B cell (primary cell): ENCODE results near the gene ZYG11A. TPM values are rescaled to one million over a fixed set of nuclear protein-coding genes. Genes with fewer than 3 reads are reported as not detected.

Experiments used
- ATAC-seq: fragments of 200-7000 bp; cut with Tn5 transposase; one replicate; pipeline ENCODE4 v1.10.0; 2021; ENCODE audit warnings: low read depth, mild to moderate bottlenecking, moderate number of reproducible peaks, moderate library complexity
- CTCF ChIA-PET: fragments of 350-600 bp; sonication (Branson Sonifier 250); formaldehyde crosslinking; loops from one replicate; lab custom pipeline; 2021; ENCODE audit warnings: antibody characterized with exemption, inconsistent platforms; lab: Charles Lee
- POLR2A ChIA-PET: fragments of 350-600 bp; sonication (Branson Sonifier 250); formaldehyde crosslinking; loops from one replicate; lab custom pipeline; 2021; ENCODE audit warnings: antibody characterized with exemption; lab: Charles Lee
- DNase-seq: peaks from one replicate; pipeline ENCODE4 v3.0.0; 2013
- H2AFZ ChIP-seq: 2 replicates; pipeline ENCODE4 v1.6.1; 2012; ENCODE audit warnings: mild to moderate bottlenecking, low read depth, low read length; ENCODE audit not compliant: insufficient read depth, poor library complexity, severe bottlenecking
- H3K27ac ChIP-seq, 2 donors: 1 replicate in 1 of 2; 2 replicates in 1 of 2; pipeline ENCODE4 v1.5.1; 2012 to 2013; ENCODE audit warnings: low read length in 2 of 2, mild to moderate bottlenecking in 2 of 2, moderate library complexity in 1 of 2
- H3K27me3 ChIP-seq, 4 experiments: fragments of 200-600 bp in 1 of 4; sonication (generic) in 1 of 4; replicated peaks in 1 of 4; 1 replicate in 2 of 4; 2 replicates in 2 of 4; pipeline versions ENCODE4 v1.6.1 to v1.7.0; 2013 to 2016; ENCODE audit warnings: low read length in 3 of 4, mild to moderate bottlenecking in 2 of 4, mixed read lengths in 1 of 4, moderate library complexity in 1 of 4; ENCODE audit not compliant: insufficient read depth in 4 of 4, control insufficient read depth in 3 of 4; ENCODE audit errors: control extremely low read depth in 1 of 4
- H3K36me3 ChIP-seq, 2 experiments: replicated peaks in 1 of 2; 1 replicate in 1 of 2; 2 replicates in 1 of 2; pipeline versions ENCODE4 v1.6.1 to v1.7.1; 2013; ENCODE audit warnings: low read length in 1 of 2; ENCODE audit not compliant: insufficient read depth in 2 of 2, control insufficient read depth in 1 of 2; ENCODE audit errors: control extremely low read depth in 1 of 2, extremely low read depth in 1 of 2
- H3K4me1 ChIP-seq, 2 donors: fragments of 200-600 bp in 1 of 2; sonication (generic) in 1 of 2; 1 replicate in 1 of 2; 2 replicates in 1 of 2; pipeline versions ENCODE4 v1.5.1 to v1.6.1; 2013 to 2017; ENCODE audit warnings: low read length in 2 of 2; ENCODE audit not compliant: control insufficient read depth in 2 of 2, insufficient read depth in 2 of 2
- H3K4me2 ChIP-seq: replicated peaks from 2 replicates; pipeline ENCODE3; 2012; ENCODE audit warnings: mild to moderate bottlenecking, low read depth, low read length; ENCODE audit not compliant: poor library complexity, severe bottlenecking
- H3K4me3 ChIP-seq, 5 experiments: fragments of 200-600 bp in 1 of 5; sonication (generic) in 1 of 5; 1 replicate in 3 of 5; 2 replicates in 2 of 5; pipeline versions ENCODE4 v1.5.1 to v1.7.0; 2011 to 2016; ENCODE audit warnings: low read length in 4 of 5, mild to moderate bottlenecking in 4 of 5, low read depth in 2 of 5, control low read depth in 1 of 5, moderate library complexity in 1 of 5; ENCODE audit not compliant: insufficient read depth in 1 of 5; ENCODE audit errors: control extremely low read depth in 1 of 5, extremely low read depth in 1 of 5
- H3K79me2 ChIP-seq: fragments of 200-600 bp; sonication (generic); one replicate; pipeline ENCODE4 v1.6.0; 2016; ENCODE audit warnings: low read length; ENCODE audit not compliant: control insufficient read depth, insufficient read depth
- H3K9ac ChIP-seq: fragments of 200-600 bp; sonication (generic); 2 replicates; pipeline ENCODE4 v1.6.1; 2017; ENCODE audit warnings: mild to moderate bottlenecking, low read length, moderate library complexity
- H3K9me3 ChIP-seq, 3 donors: one replicate each; pipeline versions ENCODE4 v1.6.1 to v1.7.1; 2013; ENCODE audit warnings: low read length in 2 of 3; ENCODE audit not compliant: control insufficient read depth in 2 of 3, insufficient read depth in 1 of 3; ENCODE audit errors: control extremely low read depth in 1 of 3
- H4K20me1 ChIP-seq: 2 replicates; pipeline ENCODE4 v1.6.0; 2012; ENCODE audit warnings: mild to moderate bottlenecking, low read length; ENCODE audit not compliant: insufficient read depth, control insufficient read depth, poor library complexity, severe bottlenecking
- H3K27ac Mint-ChIP-seq: one replicate; pipeline ENCODE4 v1.8.0; 2021; ENCODE audit warnings: mixed read lengths
- H3K27me3 Mint-ChIP-seq: one replicate; pipeline ENCODE4 v1.8.0; 2021; ENCODE audit warnings: mixed read lengths
- H3K4me1 Mint-ChIP-seq: one replicate; pipeline ENCODE4 v1.8.0; 2021; ENCODE audit warnings: mixed read lengths
- H3K4me3 Mint-ChIP-seq: one replicate; pipeline ENCODE4 v1.8.0; 2021; ENCODE audit warnings: mixed read lengths
- H3K9me3 Mint-ChIP-seq: one replicate; pipeline ENCODE4 v1.8.0; 2022; ENCODE audit warnings: mixed read lengths; ENCODE audit not compliant: insufficient read depth
- CTCF ChIP-seq: fragments of 200-600 bp; IDR thresholded peaks from one replicate; pipeline ENCODE4 v1.8.0; 2022; ENCODE audit warnings: antibody characterized with exemption, mild to moderate bottlenecking
- EZH2 ChIP-seq: IDR thresholded peaks from 2 replicates; pipeline ENCODE4 v1.6.1; 2012; ENCODE audit warnings: borderline replicate concordance, low read depth, mild to moderate bottlenecking, moderate library complexity, low read length; ENCODE audit not compliant: insufficient read depth, poor library complexity, severe bottlenecking
- WGBS: methylation state at CpG from one replicate; pipeline ENCODE4 v1.1.5; 2013; ENCODE audit warnings: missing lambda C conversion rate; ENCODE audit not compliant: insufficient coverage; 5-methylcytosine and 5-hydroxymethylcytosine counted together
- intact Hi-C: fragments of 100-400 bp; cut with micrococcal nuclease; formaldehyde crosslinking; loops from one replicate; pipeline ENCODE4 v1.10.0; 2022
- polyA plus RNA-seq: library from polyadenylated mRNA; depleted of rRNA; stranded (reverse); fragments of >200 nt; gene quantifications from 2 replicates; pipeline ENCODE4 v1.2.3, GENCODE V29; 2012
- total RNA-seq, 2 donors: library from RNA; stranded (reverse); fragments of 120-200 nt in 1 of 2; gene quantifications; 1 replicate in 1 of 2; 2 replicates in 1 of 2; pipeline versions ENCODE4 v1.2.3 to v1.2.4, GENCODE V29; 2013 to 2022

The ZYG11A gene
- total and polyA plus RNA-seq, 2 donors (not counting 1 experiment from before 2014, with no cell fraction given): 0.24 to 1.5 TPM

- DNase-seq: no peak
- Histone ChIP-seq H3K27ac (no peak overlapping the region), H2AFZ (no peak overlapping the region), H3K9me3 (no peaks in the 10 kb centered on the region), H4K20me1 (no peaks in the 10 kb centered on the region), H3K36me3 (peaks cover 0 to 6% of the 10 kb centered on the region in 2 experiments), H3K4me1 (no peaks in the 10 kb centered on the region), H3K9ac (no peak overlapping the region), H3K79me2 (no peaks in the 10 kb centered on the region), H3K4me2 (no peak overlapping the region), H3K4me3 (no peak overlapping the region), H3K27me3 (no peaks in the 10 kb centered on the region)
- ChIA-PET POLR2A (no interaction called here), CTCF (no interaction called here)
- Mint-ChIP-seq H3K9me3 (no peaks in the 10 kb centered on the region), H3K27ac (no peak overlapping the region), H3K4me3 (no peak overlapping the region), H3K27me3 (no peaks in the 10 kb centered on the region), H3K4me1 (no peaks in the 10 kb centered on the region)
- no CpG with 5 or more reads among the region's 2 CpGs for WGBS
- TF ChIP-seq CTCF (no peak), EZH2 (no peak)
- intact Hi-C loops: no loop called here
- no peak for ATAC-seq
Observed at GRCh38 chr1:52900402-52900801, 57.8 kb downstream of the ZYG11A start.

GRCh38 chr1:52901384-52901783 lies 58.8 kb downstream of the ZYG11A start:
- no peak overlapping the region for H3K4me3 ChIP-seq
- no peak overlapping the region for H3K4me2 ChIP-seq
- DNase-seq (no peak), ATAC-seq (no peak)
- no peak for TF ChIP-seq CTCF
- TF ChIP-seq EZH2: no peak
- WGBS: no CpG with 5 or more reads among the region's 1 CpG
- Mint-ChIP-seq H3K9me3 (no peaks in the 10 kb centered on the region), H3K27ac (no peak overlapping the region), H3K4me3 (no peak overlapping the region), H3K27me3 (no peaks in the 10 kb centered on the region), H3K4me1 (no peaks in the 10 kb centered on the region)
- H3K36me3 ChIP-seq: peaks cover 0 to under 1% of the 10 kb centered on the region in 2 experiments
- POLR2A ChIA-PET: no interaction called here
- no peak overlapping the region for H3K27ac ChIP-seq
- H2AFZ ChIP-seq: no peak overlapping the region
- CTCF ChIA-PET: no interaction called here
- H3K9me3 ChIP-seq: no peaks in the 10 kb centered on the region
- no peaks in the 10 kb centered on the region for H3K4me1 ChIP-seq
- H3K27me3 ChIP-seq: no peaks in the 10 kb centered on the region
- no peaks in the 10 kb centered on the region for H4K20me1 ChIP-seq
- no peaks in the 10 kb centered on the region for H3K79me2 ChIP-seq
- intact Hi-C loops: no loop called here
- H3K9ac ChIP-seq: no peak overlapping the region
